ENCODE data around the gene CFTR.
"Not testable (repeated sequence)": the region's sequence is repeated elsewhere in the genome, so short reads cannot be mapped to it uniquely, and the experiment has no call there.

The CFTR gene

GRCh38 chr7:117502331-117502730 is 22.5 kb downstream of the CFTR start:
- no peak for DNase-seq

DNA sequence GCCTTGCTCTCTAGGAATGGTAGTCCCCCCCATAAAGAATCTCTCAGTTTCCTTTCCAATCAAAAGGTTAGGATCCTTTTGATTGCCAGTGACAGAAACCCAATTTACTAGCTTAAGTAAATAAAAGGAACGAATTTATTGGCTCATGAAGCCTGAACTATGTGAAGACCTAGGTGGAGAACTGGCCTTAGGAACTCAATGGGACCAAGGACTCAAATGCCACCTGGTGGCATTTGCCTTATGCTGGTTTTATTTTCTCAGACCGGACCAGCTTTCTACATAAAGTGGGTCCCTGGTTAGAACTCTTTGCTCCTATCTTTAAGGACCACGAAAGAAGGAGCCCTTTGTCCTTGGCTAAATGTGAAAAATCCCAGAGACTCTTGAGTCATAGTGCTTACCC is 25.4 kb downstream of the CFTR start:
- no peak for DNase-seq

DNA sequence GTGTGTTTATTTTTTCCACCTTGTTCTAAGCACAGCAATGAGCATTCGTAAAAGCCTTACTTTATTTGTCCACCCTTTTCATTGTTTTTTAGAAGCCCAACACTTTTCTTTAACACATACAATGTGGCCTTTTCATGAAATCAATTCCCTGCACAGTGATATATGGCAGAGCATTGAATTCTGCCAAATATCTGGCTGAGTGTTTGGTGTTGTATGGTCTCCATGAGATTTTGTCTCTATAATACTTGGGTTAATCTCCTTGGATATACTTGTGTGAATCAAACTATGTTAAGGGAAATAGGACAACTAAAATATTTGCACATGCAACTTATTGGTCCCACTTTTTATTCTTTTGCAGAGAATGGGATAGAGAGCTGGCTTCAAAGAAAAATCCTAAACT is 28.9 kb downstream of the CFTR start:
- no peak for DNase-seq

DNA sequence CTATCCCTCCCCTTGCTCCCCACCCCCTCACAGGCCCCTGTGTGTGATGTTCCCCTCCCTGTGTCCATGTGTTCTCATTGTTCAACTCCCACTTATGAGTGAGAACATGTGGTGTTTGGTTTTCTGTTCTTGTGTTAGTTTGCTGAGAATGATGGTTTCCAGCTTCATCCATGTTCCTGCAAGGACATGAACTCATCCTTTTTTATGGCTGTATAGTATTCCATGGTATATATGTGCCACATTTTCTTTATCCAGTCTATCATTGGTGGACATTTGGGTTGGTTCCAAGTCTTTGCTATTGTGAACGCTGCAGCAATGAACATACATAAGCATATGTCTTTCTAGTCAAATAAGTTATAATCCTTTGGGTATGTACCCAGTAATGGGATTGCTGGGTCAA is 37.4 kb downstream of the CFTR start:
- not testable (repeated sequence) for DNase-seq

DNA sequence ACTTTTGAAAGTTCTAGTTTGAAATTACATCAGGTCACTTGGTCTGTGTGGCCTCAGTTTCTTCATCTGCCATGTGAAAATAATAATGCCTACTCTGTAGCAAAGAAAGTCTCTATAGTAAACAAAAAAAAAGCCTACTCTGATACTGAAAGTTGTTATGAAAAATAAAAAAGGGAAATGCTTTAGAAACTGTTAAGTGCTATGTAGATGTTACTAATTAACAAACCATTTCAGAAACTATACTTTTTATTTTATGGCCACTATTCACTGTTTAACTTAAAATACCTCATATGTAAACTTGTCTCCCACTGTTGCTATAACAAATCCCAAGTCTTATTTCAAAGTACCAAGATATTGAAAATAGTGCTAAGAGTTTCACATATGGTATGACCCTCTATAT is 50.6 kb downstream of the CFTR start:
- no peak for DNase-seq

DNA sequence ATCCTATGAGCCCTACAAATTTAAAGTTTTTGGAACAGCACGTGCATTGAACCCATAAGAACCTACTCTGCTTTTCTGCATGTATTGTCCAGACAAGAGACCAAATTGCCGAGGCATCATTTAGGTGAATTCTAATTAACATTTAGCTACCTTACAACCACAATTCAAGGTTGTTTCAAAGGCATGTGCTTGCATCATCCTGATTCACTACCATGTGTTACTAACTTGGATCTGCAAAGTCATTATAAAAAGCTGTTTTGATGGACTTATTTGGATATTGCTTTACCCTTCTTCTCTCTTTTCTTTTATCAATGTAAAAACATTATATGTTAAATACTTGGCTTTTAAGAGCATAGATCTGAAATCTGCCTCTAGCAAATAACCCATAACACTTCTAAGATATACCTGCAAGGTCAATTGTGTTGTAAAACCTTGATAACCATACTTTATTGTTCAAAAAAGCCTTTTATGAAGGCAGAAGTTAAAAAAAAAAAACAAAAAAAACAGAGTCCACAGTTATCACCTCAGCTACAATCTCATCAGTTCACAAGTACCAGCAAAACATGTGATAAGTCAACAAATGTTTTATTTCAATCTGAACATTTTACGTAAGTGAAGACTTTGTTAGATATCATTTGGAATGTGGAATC is 51.9 kb downstream of the CFTR start:
- no peak for DNase-seq

DNA sequence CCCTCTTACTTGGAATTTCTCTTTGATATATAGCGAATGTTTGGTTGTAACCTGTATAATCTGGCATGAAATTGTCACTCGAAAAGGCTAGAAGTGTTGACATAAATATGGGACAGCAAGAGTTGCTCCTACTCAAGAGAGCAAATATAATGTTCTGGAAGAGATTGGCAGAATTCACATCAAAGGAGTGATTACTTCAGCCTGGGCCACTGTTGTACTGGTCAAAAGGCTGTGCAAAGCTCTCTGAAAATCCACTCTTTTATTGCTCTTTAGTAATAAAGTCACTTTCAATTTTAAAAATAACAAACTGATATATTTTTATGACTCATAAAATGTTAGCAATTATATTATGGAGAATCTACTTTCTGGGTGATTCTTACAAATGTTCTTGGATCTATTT is 58.2 kb downstream of the CFTR start:
- DNase-seq = no peak

DNA sequence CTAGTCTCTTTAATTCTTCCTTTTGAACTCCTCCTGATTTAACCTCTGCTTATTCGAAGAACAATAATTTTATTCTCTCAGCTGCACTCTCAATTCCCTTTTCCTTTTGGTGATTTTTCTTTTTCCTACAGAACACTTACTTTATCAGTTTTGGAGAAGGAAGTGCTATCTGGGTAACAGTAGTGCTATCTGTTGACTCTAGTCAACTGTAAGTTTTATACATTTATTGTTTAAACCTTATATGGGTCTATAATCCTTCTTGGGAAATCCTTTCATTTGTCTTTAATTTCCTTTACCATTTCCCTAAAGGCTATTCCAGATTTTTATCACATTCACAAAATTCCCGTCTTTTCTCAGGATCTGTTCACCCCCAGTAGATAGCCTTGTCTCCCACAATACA is 64.2 kb downstream of the CFTR start:
- no peak for DNase-seq

DNA sequence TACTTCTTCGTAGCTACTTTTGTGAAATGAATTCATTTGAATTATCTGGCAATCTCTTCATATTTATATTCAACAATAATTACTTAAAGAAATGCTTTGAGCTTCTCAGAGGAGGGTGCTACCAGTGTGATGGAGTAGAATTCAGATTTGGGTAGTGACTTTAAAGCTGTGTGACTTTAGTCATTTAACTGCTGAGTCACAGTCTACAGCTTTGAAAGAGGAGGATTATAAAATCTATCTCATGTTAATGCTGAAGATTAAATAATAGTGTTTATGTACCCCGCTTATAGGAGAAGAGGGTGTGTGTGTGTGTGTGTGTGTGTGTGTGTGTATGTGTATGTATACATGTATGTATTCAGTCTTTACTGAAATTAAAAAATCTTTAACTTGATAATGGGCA is 68.2 kb downstream of the CFTR start:
- no peak for DNase-seq

DNA sequence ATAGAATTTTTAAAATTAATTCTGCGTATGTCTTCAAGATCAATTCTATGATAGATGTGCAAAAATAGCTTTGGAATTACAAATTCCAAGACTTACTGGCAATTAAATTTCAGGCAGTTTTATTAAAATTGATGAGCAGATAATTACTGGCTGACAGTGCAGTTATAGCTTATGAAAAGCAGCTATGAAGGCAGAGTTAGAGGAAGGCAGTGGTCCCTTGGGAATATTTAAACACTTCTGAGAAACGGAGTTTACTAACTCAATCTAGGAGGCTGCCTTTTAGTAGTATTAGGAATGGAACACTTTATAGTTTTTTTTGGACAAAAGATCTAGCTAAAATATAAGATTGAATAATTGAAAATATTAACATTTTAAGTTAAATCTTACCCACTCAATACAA is 70.8 kb downstream of the CFTR start:
- DNase-seq = no peak

DNA sequence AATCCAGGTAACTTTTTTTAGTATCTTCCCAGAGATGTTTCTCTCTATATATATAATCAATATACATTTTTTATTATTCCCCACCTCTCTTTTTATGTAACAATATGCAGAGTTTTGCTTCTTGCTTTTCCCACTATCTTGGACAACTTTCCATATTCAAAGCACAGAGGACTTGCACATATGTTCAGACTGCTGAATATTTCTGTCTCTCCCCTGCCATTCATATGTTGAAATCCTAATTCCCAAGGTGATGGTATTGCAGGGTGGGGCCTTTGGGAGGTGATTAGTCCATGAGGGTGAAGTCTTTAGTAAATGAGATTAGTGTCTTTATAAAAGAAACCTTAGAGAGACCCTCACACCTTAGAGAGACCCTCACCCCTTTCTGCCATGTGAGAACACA is 72.8 kb downstream of the CFTR start:
- DNase-seq = no peak

DNA sequence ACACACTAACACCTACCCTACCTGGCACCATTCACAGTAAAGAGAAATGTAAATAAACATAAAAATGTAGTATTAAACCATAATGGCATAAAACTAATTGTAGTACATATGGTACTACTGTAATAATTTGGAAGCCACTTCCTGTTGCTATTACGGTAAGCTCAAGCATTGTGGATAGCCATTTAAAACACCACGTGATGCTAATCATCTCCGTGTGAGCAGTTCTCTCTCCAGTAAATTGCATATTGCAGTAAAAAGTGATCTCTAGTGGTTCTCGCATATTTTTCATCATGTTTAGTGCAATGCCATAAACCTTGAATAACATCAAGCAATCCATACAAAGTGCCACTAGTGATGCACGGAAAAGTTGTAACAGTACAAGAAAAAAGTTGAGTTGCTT is 75.4 kb downstream of the CFTR start:
- no peak for DNase-seq

- DNase-seq = no peak
Measured at GRCh38 chr7:117559391-117559790, 79.6 kb downstream of the CFTR start.

DNA sequence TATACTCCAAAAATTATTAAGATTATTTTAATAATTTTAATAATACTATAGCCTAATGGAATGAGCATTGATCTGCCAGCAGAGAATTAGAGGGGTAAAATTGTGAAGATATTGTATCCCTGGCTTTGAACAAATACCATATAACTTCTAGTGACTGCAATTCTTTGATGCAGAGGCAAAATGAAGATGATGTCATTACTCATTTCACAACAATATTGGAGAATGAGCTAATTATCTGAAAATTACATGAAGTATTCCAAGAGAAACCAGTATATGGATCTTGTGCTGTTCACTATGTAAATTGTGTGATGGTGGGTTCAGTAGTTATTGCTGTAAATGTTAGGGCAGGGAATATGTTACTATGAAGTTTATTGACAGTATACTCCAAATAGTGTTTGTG is 80.2 kb downstream of the CFTR start:
- DNase-seq = no peak

DNA sequence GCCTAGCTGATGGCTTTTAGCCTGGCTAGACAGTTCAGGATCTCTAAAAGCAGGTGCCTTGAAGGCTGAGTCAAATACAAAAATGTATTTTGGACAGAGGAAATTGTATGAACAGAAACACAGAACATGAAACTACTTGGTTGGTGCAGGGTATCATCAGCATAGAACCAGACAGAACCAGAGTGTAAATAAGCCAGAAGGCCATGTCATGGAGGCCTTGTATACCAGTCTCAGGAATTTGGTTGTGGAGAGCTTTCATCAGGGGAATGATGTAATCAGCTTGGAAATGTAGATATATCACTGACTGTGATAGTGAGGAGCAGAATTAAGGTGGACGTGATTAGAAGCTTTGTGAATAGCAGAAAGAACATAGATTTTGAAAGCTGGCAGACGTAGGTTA is 82.9 kb downstream of the CFTR start:
- no peak for DNase-seq

DNA sequence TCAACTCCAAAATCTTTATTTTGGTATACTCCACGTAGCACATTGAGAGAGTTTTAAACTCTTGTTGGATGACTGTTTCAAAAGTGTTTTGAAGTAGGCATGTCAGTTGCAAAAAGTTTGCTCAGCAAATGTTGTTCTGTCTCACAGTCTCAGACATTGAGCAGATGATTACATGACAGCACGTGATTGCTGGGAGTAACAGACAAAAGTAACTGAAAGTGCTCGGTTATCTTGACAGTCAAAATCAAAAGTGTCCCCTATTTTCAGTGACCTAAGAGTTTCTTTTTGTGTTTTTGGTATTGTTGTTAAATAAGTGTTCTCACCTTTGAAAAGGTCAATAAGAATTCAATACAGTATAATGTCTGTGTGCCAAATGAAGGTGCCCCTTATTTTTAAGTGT is 84.3 kb downstream of the CFTR start:
- DNase-seq = no peak

- DNase-seq = no peak
Measured at GRCh38 chr7:117564627-117565026, 84.8 kb downstream of the CFTR start.

- DNase-seq = no peak
Measured at GRCh38 chr7:117565226-117565625, 85.4 kb downstream of the CFTR start.

- no peak for DNase-seq
Measured at GRCh38 chr7:117567781-117568180, 88.0 kb downstream of the CFTR start.

DNA sequence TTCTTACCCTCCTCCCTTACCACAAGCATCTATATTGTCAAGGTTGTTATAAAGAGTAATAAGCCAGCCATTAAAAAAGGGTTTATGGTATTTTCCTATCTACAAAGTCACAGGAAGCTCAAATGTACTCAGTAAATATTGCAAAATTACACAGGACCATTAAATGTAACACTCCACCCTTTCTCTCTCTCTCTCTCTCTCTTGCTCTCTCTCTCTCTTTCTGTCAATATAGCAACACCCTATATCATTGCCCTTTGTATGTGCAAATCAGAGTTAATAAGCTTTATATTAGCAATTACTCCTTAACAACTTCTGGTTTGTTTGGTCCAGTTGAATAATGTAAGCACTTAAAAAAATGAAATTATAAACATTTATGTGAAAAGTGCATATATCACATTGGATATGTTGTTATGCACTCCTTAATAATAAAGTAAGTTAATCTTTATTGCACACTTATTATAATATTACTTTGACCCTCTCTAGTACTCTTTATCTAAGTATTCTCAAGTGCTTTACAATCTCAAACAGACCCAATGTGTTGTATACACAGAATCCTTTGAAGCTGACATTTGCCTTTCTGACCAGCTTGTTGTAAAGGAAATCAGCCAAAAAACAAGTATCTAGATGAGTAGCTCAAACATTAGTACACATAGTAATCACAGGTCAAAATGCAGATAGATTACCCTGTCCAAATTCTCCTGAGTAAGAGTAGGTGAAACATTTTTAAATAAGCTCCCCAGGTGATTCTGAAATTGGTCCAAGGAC is 93.2 kb downstream of the CFTR start:
- no peak for DNase-seq

DNA sequence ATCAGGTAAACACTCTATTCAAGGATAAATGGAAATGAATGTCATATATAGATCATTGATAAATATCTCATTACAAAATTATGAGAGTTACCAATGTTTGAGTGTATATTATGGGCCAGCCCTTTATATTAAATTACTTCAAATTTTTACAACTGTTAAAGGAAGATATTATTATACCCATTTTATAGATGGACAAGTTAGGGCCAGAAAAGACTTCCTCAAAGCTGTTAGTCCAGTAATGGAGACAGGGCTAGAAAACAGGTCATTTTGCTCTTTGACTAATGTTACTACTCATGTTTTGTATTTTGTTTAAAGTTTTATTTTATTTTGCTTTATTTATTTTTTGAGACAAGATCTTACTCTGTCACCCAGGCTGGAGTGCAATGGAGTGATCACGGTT is 101.6 kb downstream of the CFTR start:
- no peak for DNase-seq

GRCh38 chr7:117582219-117582704 is 102.4 kb downstream of the CFTR start:
- no peak for DNase-seq

DNA sequence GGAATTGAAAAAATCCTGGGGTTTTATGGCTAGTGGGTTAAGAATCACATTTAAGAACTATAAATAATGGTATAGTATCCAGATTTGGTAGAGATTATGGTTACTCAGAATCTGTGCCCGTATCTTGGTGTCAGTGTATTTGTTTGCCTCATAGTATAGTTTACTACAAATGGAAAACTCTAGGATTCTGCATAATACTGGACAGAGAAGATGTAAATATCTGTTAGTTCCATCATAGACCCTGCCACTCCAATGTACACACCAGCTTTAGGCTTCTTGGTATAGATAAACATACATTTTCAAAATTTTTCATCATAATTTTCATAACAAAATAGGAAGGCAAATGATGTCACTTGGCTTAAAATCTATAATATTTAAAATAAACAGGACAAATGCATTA is 108.1 kb downstream of the CFTR start:
- DNase-seq = no peak

DNA sequence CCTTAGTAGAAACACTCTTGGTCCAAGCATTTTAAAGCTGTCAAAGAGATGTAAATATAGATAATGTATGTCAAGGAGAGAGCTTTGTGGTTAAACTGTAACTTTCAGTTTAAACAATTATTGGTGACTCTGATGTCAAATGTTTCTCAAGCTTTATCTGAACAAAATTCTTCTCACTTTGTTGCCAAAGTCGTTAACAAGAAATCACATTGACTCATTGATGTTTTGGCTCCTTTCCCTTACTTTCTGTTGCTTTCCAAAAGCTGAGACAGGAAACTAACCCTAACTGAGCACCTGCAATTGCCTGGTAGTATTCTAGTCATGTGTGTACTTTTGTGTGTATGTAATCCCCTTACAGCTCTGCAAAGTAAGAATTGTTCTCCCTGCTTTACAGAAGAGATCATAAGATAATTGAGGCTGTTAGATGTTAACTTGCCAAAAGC is 108.5 kb downstream of the CFTR start:
- DNase-seq = no peak

DNA sequence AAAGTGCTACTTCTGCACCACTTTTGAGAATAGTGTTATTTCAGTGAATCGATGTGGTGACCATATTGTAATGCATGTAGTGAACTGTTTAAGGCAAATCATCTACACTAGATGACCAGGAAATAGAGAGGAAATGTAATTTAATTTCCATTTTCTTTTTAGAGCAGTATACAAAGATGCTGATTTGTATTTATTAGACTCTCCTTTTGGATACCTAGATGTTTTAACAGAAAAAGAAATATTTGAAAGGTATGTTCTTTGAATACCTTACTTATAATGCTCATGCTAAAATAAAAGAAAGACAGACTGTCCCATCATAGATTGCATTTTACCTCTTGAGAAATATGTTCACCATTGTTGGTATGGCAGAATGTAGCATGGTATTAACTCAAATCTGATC is 110.4 kb downstream of the CFTR start:
- no peak for DNase-seq
